ENCODE data around the gene ZNF586.
A peak's percentile ranks its signal among the peaks of the same experiment; 100 is the strongest.
"Not testable (repeated sequence)": the region's sequence is repeated elsewhere in the genome, so short reads cannot be mapped to it uniquely, and the experiment has no call there.

ZNF586 gene

GRCh38 chr19:57823155-57823554 lies 53.7 kb downstream of the ZNF586 start:
- DNase-seq (ENCODE audit: low read depth in 2 of 2), result not testable (repeated sequence)

- DNase-seq (ENCODE audit: low read depth in 2 of 2), result not testable (repeated sequence)
Measured at GRCh38 chr19:57823608-57824007, 54.1 kb downstream of the ZNF586 start.

GRCh38 chr19:57825511-57825910 lies 56.0 kb downstream of the ZNF586 start:
- DNase-seq (ENCODE audit: low read depth in 2 of 2), result no peak

GRCh38 chr19:57829316-57829715 lies 59.8 kb downstream of the ZNF586 start:
- DNase-seq (ENCODE audit: low read depth in 2 of 2), result no peak

GRCh38 chr19:57830071-57830602 lies 60.7 kb downstream of the ZNF586 start, which contains the start of gene ZNF587B:
ZNF587B (plus strand) TSS chr19:57830299; CDS start chr19:57830529, 230 bp downstream.
- peak in 1 of 2 donors; percentile 14 for DNase-seq (ENCODE audit: low read depth in 2 of 2)

Data from stimulated activated CD4-positive, alpha-beta T cell treated with anti-CD3 and anti-CD28 coated beads, Interleukin-1b, Interleukin-23, amount 100 ng/mL, for 1 hour (primary cell).